Activated CD8-positive, alpha-beta T cell treated with anti-CD3 and anti-CD28 coated beads, Interleukin-2, amount 10 ng/mL, durations not matched to agents 7 days and 5 days (primary cell): Measurements from ENCODE around the gene TTC34. TPM values are rescaled to one million over a fixed set of nuclear protein-coding genes. Genes with fewer than 3 reads are reported as not detected.
"Not testable (repeated sequence)": the region's sequence is repeated elsewhere in the genome, so short reads cannot be mapped to it uniquely, and the experiment has no call there.

Experiments
- ATAC-seq: fragments of 150-1000 bp; cut with Tn5 transposase; one replicate; pipeline ENCODE4 v1.10.0; 2021; ENCODE audit warnings: moderate library complexity
- CTCF ChIA-PET: fragments of 350-600 bp; sonication (Branson Sonifier 250); formaldehyde crosslinking; loops from one replicate; lab custom pipeline; 2021; ENCODE audit warnings: antibody characterized with exemption; lab: Charles Lee
- POLR2A ChIA-PET: fragments of 350-600 bp; sonication (Branson Sonifier 250); formaldehyde crosslinking; loops from one replicate; lab custom pipeline; 2021; ENCODE audit warnings: antibody characterized with exemption; lab: Charles Lee
- DNase-seq: peaks from one replicate; pipeline ENCODE4 v3.0.0-alpha.2; 2020
- H3K27ac Mint-ChIP-seq: one replicate; pipeline ENCODE4 v1.8.0; 2021; ENCODE audit warnings: mild to moderate bottlenecking, mixed read lengths
- H3K27me3 Mint-ChIP-seq: one replicate; pipeline ENCODE4 v1.8.0; 2021; ENCODE audit warnings: low read depth, mixed read lengths
- H3K36me3 Mint-ChIP-seq: one replicate; pipeline ENCODE4 v1.8.0; 2021; ENCODE audit warnings: low read depth, mixed read lengths
- H3K4me1 Mint-ChIP-seq: one replicate; pipeline ENCODE4 v1.8.0; 2021; ENCODE audit warnings: low read depth, mixed read lengths
- H3K4me3 Mint-ChIP-seq: one replicate; pipeline ENCODE4 v1.8.0; 2021; ENCODE audit warnings: mild to moderate bottlenecking, mixed read lengths
- H3K9me3 Mint-ChIP-seq: one replicate; pipeline ENCODE4 v1.8.0; 2022; ENCODE audit warnings: mixed read lengths; ENCODE audit not compliant: insufficient read depth
- total RNA-seq, 2 experiments: library from RNA; stranded (reverse); gene quantifications; one replicate each; pipeline ENCODE4 v1.2.3, GENCODE V29; 2021

Gene TTC34
- total RNA-seq, 2 experiments from 2014 or later: 0.82 to 0.86 TPM

GRCh38 chr1:2657124-2657523 lies 144.4 kb downstream of the TTC34 start:
- H3K9me3 Mint-ChIP-seq, H3K27me3 Mint-ChIP-seq, H3K36me3 Mint-ChIP-seq, DNase-seq, ATAC-seq, H3K4me1 Mint-ChIP-seq, H3K4me3 Mint-ChIP-seq, CTCF ChIA-PET, POLR2A ChIA-PET, H3K27ac Mint-ChIP-seq: not testable (repeated sequence)

GRCh38 chr1:2655598-2656434 lies 145.7 kb downstream of the TTC34 start:
- H3K27me3 Mint-ChIP-seq, ATAC-seq, CTCF ChIA-PET, H3K36me3 Mint-ChIP-seq, POLR2A ChIA-PET, H3K4me3 Mint-ChIP-seq, H3K9me3 Mint-ChIP-seq, H3K4me1 Mint-ChIP-seq: not testable (repeated sequence)
- DNase-seq: peak; percentile 26
- peak overlapping the region; percentile 24 for H3K27ac Mint-ChIP-seq

DNA sequence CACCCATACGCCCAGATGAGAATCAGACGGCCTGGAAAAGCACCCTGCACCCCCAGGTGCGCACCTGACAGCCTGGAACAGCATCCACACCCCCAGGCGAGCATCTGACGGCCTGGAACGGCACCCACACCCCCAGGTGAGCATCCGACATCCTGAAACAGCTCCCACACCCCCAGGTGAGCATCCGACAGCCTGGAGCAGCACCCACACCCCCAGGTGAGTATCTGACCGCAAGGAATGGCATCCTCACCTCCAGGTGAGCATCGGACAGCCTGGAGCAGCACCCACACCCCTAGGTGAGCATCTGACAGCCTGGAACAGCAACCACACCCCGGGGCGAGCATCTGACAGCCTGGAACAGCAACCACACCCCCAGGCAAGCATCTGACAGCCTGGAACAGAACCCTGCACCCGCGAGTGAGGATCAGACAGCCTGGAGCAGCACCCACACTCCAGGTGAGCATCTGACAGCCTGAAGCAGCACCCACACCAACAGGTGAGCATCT lies 147.0 kb downstream of the TTC34 start:
- CTCF ChIA-PET, H3K4me3 Mint-ChIP-seq, H3K36me3 Mint-ChIP-seq, ATAC-seq, DNase-seq, POLR2A ChIA-PET, H3K4me1 Mint-ChIP-seq, H3K27me3 Mint-ChIP-seq, H3K9me3 Mint-ChIP-seq: not testable (repeated sequence)
- H3K27ac Mint-ChIP-seq: peak overlapping the region; percentile 61

DNA sequence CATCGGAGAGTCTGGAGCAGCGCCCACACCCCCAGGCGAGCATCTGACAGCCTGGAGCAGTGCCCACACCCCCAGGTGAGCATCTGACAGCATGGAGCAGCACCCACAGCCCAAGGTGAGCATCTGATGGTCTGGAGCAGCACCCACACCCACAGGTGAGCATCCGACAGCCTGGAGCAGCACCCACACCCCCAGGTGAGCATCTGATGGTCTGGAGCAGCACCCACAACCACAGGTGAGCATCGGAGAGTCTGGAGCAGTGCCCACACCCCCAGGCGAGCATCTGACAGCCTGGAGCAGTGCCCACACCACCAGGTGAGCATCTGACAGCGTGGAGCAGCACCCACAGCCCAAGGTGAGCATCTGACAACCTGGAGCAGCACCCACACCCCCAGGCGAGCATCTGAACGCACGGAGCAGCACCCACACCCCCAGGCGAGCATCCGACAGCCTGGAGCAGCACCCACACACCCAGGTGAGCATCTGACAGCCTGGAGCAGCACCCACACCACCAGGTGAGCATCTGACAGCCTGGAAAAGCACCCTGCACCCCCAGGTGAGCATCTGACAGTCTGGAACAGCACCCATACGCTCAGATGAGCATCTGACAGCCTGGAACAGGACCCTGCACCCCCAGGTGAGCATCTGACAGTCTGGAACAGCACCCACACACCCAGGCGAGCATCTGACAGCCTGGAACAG lies 147.6 kb downstream of the TTC34 start:
- H3K9me3 Mint-ChIP-seq, POLR2A ChIA-PET, H3K4me1 Mint-ChIP-seq, H3K4me3 Mint-ChIP-seq, H3K27ac Mint-ChIP-seq, H3K36me3 Mint-ChIP-seq, DNase-seq, ATAC-seq, H3K27me3 Mint-ChIP-seq, CTCF ChIA-PET: not testable (repeated sequence)

DNA sequence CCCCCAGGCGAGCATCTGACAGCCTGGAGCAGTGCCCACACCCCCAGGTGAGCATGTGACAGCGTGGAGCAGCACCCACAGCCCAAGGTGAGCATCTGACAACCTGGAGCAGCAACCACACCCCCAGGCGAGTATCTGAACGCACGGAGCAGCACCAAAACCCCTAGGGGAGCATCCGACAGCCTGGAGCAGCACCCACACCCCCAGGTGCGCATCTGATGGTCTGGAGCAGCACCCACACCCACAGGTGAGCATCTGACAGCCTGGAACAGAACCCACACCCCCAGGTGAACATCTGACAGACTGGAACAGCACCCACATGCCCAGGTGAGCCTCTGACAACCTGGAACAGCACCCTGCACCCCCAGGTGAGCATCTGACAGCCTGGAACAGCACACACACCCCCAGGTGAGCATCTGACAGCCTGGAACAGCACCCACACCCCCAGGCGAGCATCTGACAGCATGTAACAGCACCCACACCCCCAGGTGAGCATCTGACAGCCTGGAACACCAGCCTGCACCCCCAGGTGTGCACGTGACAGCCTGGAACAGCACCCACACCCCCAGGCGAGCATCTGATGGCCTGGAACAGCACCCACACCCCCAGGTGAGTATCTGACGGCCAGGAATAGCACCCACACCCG lies 148.4 kb downstream of the TTC34 start:
- CTCF ChIA-PET, H3K36me3 Mint-ChIP-seq, H3K27ac Mint-ChIP-seq, H3K4me3 Mint-ChIP-seq, H3K27me3 Mint-ChIP-seq, H3K4me1 Mint-ChIP-seq, POLR2A ChIA-PET, DNase-seq, ATAC-seq, H3K9me3 Mint-ChIP-seq: not testable (repeated sequence)

- H3K4me1 Mint-ChIP-seq, H3K27ac Mint-ChIP-seq, DNase-seq, H3K4me3 Mint-ChIP-seq, POLR2A ChIA-PET, ATAC-seq, H3K36me3 Mint-ChIP-seq, CTCF ChIA-PET, H3K9me3 Mint-ChIP-seq, H3K27me3 Mint-ChIP-seq: not testable (repeated sequence)
Measured at GRCh38 chr1:2652152-2652925, 149.2 kb downstream of the TTC34 start.

GRCh38 chr1:2650967-2651645 lies 150.4 kb downstream of the TTC34 start:
- Mint-ChIP-seq H3K9me3 (peaks cover 8% of the 10 kb centered on the region), H3K4me3 (no peak overlapping the region), H3K36me3 (peaks cover 3% of the 10 kb centered on the region), H3K27me3 (peaks cover 9% of the 10 kb centered on the region), H3K4me1 (no peaks in the 10 kb centered on the region), H3K27ac (no peak overlapping the region)
- ATAC-seq (no peak), DNase-seq (no peak)
- CTCF ChIA-PET: no interaction called here
- POLR2A ChIA-PET: no interaction called here

GRCh38 chr1:2646837-2647236 lies 154.7 kb downstream of the TTC34 start:
- H3K9me3 Mint-ChIP-seq: peaks cover 8% of the 10 kb centered on the region

GRCh38 chr1:2645776-2646175 lies 155.7 kb downstream of the TTC34 start:
- POLR2A ChIA-PET: interaction anchor here (1.1 kb wide), 1 partner anchor 90 kb away, joined by 3 read pairs; the partner anchor contains the start of gene TNFRSF14
- Mint-ChIP-seq H3K9me3 (peaks cover 8% of the 10 kb centered on the region), H3K36me3 (peaks cover 3% of the 10 kb centered on the region), H3K4me3 (no peak overlapping the region), H3K27me3 (no peaks in the 10 kb centered on the region), H3K4me1 (peaks cover 13% of the 10 kb centered on the region), H3K27ac (no peak overlapping the region)
- ATAC-seq: no peak
- no peak for DNase-seq
- CTCF ChIA-PET: interaction anchor here (1.0 to 1.3 kb wide), 2 partner anchors 61 to 231 kb away, joined by 3 read pairs; no protein-coding TSS in a partner anchor

More at GRCh38 chr1:2646837-2647236, 154.7 kb downstream of the TTC34 start:
- H3K36me3 Mint-ChIP-seq: peaks cover 3% of the 10 kb centered on the region
- ATAC-seq (no peak), DNase-seq (no peak)
- H3K4me1 Mint-ChIP-seq: peaks cover 13% of the 10 kb centered on the region
- no peak overlapping the region for H3K27ac Mint-ChIP-seq
- CTCF ChIA-PET: interaction anchor here (1.0 to 1.3 kb wide), 2 partner anchors 62 to 232 kb away, joined by 3 read pairs; no protein-coding TSS in a partner anchor
- H3K27me3 Mint-ChIP-seq: no peaks in the 10 kb centered on the region
- no peak overlapping the region for H3K4me3 Mint-ChIP-seq
- POLR2A ChIA-PET: interaction anchor here (1.1 kb wide), 1 partner anchor 91 kb away, joined by 3 read pairs; the partner anchor contains the start of gene TNFRSF14

DNA sequence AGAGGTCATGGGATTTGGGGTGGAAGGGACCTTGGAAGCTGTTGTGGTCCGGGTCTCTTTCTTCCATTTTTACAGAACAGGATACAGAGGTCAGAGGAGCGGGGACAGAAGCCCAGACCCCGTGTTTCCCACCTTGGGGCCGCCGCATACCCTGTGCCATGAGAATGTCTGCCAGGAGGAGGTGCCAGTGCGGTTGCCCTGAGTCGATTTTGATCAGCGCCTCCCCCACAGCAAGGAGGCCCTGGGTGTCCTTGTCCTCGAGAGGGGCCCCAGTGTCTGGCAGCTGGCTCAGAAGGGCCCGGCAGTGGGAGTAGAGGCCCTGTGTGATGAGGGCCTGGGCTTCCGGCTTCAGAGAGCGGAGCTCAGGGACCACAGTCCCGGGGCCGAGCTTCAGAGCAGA lies 156.3 kb downstream of the TTC34 start:
- H3K9me3 Mint-ChIP-seq: peaks cover 8% of the 10 kb centered on the region
- ATAC-seq (no peak), DNase-seq (no peak)
- H3K27ac Mint-ChIP-seq: no peak overlapping the region
- no peaks in the 10 kb centered on the region for H3K27me3 Mint-ChIP-seq
- peaks cover 13% of the 10 kb centered on the region for H3K4me1 Mint-ChIP-seq
- H3K36me3 Mint-ChIP-seq: peaks cover 3% of the 10 kb centered on the region
- H3K4me3 Mint-ChIP-seq: no peak overlapping the region
- POLR2A ChIA-PET: interaction anchor here (1.1 to 2.0 kb wide), 2 partner anchors 60 to 97 kb away, joined by 3 to 6 read pairs; no protein-coding TSS in a partner anchor
- CTCF ChIA-PET: no interaction called here
